Measurements from ENCODE around the gene ANKRD11.

- TF ChIP-seq POLR2A (IDR thresholded peaks at IDR 0.05; ENCODE audit: low read length), result no peak
- no peak for TF ChIP-seq GATA1 (IDR thresholded peaks at IDR 0.05; ENCODE audit: low read depth, low read length)
Measured at GRCh38 chr16:89407925-89408300, 82.4 kb downstream of the ANKRD11 start.
